Measurements from ENCODE around the gene OTUB1.

OTUB1 gene

DNA sequence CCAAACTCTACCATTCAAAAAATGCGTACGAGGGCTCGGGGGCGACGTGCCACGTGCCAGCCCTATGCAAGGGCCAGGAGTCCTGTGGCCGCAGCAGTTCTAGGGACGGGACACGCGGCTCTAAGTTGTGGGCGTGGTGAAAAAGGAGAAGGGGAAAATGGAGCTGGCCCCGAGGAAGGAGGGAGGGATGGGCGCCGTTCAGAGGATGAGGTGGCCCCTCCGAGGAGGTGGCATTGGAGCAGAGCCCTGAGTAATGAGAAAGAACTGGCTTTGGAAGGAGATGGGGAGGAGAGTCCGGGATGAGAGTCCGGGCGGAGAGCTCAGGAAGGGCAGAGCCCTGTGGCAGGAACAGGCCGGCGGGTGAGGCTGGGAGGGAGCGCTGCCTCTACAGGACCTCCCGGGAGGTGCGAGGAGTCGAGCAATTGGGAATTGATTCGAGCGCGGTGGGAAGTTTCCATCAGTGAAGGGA is 21.0 kb downstream of the OTUB1 start:
- DNase-seq: no peak

DNA sequence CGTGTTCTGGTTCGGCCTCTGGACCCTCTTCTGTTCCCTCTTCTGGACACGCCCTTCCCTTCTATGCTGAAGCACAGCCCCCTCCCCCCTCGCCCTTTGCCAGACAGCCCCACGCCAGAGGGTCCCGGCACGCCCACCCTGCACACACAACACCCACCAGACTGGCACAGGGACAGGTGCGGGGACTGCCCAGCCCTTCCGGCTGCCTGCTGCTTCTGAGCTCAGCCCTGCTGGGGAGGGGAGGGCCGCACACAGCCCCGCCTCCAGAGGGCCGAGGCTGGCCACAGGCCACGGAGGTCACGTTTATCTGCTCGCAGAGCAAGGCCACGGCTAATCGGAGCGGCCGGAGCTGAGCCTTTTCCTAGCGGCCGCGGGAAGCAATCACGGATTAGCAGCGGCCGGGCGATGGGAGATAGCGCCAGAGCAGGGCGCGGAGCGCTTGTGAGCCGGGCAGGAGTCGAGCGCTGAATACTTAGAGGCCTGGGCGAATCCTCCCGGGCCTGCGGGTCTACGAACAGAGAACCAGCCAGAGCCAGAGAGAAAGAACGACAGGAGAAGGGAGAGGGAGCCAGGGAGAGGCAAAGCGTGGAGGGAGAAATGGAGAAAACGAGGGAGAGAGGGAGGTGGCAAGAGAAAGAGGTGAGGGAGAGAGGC is 21.5 kb downstream of the OTUB1 start:
- peak; percentile 89 for DNase-seq

DNA sequence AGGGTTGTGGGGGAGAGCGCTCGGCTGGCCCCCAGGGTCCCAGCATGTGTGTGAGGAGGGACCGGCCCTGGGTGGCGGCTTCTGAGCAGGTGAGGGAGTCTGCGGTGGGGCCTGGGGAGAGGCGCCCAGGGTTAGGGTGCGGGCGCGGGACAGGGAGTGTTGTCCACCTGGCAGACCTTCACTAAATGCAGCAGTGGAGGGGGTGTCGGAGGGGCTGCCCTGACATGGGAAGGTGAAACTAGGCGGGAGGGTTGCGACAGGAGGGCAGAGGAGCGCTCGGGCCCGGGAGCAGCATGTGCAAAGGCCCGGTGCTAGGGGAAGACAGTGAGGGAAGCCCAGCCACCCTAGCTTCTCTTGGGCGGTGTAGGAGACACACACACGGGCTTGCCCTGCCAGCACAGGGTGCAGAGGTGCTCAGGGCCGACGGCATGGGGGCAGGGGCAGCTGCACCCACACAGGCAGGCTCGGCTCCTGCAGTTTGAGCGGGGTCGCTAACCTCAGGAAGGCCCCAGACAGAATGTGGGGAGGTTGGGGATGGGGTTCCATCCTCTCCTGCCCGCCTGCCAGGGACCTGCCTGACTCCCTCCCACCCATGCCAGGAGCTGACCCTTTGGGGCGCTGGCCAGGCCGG is 22.2 kb downstream of the OTUB1 start:
- no peak for DNase-seq

DNA sequence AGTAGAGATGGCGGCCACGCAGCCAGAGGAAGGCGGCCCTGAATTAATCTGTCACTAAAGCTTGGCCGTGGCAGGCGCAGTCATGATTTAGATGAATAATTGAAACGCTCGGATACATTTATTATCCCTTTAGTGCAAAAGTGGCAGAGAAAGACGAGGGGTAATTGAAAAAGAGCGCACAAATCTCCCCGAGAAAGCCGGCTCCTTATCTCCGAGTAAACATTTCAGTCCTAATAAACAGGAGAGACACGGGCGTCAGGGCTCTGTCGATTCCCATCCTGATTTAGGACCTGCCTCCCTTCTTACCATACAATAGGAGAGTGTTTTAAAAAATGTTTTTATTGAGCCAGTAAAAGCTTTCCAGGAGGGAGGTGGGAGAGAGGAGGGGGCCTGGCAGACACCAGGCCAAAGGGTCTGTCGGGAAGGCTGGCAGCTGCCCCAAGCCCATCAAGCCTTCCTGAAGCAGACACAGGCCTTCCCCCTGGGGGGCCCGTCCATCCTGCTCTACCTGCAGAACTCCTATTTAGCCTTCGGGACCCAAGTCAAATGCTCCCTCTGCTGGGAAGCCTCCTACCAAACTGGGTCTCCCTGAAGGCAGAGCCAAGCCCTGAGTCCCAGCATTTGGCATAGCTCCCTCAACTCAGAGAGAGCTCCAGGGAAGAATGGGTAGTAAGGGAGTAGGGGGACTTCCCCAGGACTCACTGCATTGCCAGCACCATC is 22.8 kb downstream of the OTUB1 start:
- no peak for DNase-seq

DNA sequence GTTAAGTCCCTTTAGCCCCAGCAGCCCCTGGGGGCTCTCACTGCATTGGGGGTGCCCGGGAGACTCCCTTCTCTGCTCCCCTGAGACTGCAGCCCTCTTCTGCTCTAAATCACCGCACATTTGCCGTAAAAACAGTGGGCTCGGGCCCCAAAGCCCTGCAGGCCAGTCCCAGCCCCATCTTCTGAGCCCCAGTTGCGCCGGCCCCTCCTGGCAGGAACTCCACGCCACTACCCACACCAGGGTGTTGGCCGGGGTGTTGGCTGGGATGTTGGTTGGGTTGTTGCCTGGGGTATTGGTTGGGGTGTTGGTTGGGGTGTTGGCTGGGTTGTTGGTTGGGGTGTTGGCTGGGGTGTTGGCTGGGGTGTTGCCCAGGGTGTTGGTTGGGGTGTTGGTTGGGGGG is 23.5 kb downstream of the OTUB1 start:
- DNase-seq: no peak

DNA sequence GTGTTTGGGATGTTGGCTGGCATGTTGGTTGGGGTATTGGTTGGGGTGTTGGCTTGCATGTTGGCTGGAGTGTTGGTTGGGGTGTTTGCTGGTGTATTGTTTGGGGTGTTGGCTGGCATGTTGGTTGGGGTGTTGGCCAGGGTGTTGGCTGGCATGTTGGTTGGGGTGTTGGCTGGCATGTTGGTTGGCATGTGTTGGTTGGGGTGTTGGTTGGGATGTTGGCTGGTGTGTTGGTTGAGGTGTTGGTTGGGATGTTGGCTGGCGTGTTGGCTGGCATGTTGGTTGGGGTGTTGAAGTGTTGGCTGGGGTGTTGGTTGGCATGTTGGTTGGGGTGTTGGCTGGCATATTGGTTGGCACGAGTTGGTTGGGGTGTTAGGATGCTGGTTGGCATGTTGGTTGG is 24.5 kb downstream of the OTUB1 start:
- DNase-seq: no peak

DNA sequence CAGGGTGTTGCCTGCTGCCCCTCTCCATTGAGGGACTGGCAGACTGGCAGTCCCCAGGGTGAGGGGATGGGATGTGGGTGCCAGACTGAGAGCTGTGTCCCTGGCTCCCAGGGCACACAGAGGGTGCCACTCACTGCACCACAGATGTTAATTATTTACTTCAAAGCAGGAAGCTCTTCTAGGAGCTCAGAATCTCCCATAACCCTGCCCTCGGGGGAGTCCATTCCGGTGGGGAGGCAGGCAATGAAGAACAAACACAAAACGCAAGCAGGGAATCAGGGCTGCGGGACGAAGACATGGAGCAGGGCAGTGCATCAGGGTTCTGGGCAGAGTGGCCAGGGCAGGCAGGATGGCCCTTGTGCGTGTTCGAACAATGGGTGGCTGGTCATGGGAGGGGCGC is 25.1 kb downstream of the OTUB1 start:
- no peak for DNase-seq

DNA sequence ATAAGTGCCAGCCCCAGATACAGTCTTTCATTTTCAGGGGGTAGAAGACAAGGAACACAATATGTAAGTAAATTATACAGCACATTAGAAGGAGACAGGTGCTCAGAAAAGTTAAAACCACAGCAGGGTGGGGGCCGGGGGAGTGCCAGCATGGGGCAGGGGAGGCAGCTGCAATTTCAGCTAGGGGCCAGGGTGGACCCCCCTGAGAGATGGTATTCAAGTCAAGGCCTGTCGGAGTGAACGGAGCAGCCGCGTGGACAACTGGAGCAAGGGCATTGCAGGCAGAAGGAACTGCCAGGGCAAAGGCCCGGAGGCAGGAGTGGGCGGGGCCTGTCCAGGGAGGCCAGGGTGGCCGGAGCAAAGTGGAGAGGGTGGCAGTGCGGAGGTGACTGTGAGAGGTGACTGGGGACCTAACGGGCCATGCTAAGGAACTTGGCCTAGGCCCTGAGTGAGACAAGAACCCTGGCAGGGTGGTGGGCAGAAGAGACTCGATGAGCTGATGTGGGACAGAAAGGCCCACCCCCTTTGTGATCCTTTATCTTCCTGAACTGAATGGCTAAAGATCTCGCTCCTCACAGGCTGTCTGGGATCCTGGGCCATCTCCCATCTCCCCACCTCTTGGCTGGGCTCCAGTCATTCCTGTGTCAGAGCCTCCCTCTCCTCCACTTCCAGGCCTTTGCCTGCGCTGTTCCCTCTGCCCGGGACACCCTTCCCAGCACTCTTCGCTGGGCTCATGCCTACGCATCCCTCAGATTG is 27.1 kb downstream of the OTUB1 start:
- no peak for DNase-seq

DNA sequence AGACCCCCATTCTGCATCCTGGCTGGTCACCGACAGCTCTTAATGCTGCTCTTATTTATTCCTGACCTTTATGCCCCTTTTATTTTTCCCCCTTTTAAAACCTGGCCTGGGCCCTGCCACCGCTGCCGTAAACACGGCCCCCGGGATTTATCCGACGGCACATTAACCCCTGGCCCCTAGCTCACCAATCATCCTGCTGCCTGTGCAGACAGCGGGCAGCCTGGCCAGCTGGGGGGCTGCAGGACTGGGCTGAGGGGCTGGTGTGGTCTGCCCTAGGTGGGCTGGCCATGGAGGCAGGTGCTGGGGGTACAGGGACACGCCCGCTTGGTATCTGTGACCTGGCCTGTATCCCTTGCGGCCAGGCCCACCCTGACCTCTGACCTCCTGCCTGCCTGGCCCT is 28.1 kb downstream of the OTUB1 start:
- DNase-seq: no peak

DNA sequence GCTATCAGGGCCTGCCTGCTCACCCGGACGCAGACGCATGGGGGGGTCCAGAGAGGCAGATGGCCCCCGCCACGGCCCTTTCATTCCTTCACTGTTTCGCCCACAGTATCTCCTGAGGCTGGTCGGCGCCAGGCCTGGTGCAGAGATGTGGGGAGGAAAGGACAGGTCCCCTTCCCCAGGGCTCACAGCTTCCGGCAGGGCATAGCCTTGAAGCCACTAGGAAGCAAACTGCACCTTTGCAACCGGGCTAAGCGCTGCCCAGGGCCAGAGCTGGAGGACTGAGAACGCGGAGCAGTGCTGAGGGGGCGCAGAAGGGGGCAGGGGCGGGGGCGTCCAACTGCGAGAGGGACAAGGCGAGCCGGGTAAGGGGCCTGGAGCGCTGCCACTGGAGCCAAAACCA is 29.3 kb downstream of the OTUB1 start:
- no peak for DNase-seq

DNA sequence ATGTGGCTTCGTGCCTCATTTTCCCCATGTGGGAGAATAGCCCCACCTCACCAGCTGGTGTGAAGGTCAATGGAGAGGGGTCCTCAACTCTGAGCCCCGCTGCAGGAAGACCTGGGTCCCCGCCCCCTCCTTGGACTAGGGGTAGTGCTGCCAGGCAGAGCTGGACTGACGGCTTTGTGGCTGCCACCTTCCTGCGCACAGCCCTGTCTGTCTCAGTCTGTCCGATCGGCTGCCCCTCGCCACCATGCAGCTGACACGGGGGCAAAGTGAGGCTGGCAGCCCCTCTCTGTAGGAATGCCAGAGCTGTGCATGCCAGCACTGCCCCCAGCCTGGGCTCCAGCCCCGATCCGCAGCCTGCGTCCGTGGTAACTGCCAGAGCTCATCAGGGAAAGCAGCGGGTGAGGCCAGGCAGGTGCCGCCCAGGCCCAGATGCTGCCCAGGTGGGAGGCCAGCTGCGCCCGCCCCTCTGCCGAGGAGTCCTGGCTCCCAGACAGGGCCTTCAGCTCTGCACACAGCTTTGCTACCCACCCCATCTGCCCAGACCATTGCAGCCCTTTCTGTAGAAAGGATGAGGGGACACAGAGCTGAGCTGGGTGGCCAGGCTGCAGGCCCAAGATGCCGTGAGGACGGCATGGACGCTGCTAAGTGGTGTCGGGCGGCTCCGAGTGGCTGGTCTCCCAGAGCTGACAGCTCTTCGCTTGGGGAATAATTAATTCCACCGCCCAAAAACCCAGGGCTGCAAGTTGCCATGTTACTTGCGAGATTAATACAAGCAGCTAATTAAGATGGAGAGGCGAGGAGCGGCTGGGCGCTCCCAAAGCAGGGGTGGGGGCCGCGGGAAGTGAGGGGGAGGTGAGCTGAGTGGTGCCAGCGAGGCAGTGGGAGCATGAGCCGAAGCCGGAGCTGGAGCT is 30.0 kb downstream of the OTUB1 start:
- DNase-seq: no peak

DNA sequence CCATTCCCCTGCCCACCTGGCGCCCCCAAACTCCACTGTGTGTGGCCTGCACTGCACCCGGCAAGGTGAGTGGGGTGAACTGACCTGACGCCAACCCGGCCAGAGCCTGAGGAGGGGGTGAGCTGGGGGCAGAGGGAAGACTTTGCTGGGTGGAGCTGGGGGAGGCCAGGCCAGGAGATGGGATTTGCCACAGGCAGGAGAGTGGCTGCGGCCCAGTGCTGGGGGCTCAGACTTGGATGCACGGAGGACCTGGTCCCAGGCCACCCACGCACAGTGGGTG is 31.6 kb downstream of the OTUB1 start:
- no peak for DNase-seq

DNA sequence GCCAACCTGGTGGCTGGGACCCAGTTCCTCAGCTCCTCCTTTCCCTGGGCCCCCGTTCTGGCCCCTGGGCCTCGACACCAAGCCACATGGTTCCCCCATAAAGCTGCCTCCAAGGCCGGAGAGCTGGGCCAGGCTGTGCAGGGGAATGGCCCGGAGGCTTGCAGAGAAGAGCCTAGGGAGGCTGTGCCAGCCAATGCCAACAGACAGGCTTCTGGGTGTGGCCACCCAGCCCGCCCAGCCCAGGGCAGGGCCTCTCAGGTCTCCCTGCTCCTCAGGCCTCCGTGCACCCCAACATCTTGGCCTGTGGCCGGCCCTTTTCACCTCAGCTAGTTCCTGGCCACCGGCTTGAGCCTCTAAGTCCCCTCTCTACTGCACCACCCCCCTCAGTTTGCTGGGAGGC is 32.1 kb downstream of the OTUB1 start:
- no peak for DNase-seq

DNA sequence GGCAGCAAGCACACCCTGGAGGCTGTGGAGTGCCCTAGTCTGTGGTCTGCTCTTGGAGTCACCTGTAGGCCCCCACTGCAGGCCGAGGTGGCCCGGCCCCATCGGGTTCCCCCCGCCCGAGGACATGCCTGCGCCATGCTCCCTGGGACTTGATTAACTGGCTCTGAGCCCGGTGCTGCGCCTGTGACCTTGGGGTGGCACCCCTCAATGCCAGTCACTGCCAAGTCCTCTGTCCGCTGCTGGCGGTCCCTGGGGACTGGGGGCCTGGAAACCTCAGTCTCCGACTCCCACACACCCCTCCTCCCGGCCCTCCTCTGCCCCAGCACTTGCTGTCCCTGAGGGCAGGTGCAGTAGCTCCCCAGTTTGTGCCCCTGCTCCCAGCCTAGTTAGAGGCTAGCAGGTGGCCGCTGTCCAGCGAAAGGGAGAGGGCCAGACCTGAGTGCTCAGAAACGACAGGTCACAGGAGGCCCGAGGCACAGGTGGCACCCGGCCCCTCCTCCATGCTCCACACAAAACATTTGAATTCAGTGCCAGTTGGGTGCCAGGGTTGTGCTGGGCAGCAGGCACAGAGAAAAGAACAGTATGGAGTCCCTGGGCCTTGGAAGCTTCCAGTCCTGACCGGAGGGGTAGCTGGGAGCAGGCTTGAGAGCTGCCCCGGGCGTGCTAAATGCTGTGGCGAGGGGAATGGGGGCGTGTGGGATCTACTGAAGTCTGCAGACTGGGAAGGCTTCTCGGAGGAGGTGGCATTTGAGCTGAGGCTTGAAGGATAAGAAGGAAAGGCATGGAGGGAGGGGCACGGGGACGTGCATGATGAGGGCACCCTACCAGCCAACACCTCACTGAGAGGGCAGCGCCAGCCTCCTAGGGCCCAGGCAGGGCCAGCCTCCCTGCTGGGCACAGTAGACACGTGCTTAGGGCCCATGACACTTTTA is 33.1 kb downstream of the OTUB1 start:
- DNase-seq: no peak

DNA sequence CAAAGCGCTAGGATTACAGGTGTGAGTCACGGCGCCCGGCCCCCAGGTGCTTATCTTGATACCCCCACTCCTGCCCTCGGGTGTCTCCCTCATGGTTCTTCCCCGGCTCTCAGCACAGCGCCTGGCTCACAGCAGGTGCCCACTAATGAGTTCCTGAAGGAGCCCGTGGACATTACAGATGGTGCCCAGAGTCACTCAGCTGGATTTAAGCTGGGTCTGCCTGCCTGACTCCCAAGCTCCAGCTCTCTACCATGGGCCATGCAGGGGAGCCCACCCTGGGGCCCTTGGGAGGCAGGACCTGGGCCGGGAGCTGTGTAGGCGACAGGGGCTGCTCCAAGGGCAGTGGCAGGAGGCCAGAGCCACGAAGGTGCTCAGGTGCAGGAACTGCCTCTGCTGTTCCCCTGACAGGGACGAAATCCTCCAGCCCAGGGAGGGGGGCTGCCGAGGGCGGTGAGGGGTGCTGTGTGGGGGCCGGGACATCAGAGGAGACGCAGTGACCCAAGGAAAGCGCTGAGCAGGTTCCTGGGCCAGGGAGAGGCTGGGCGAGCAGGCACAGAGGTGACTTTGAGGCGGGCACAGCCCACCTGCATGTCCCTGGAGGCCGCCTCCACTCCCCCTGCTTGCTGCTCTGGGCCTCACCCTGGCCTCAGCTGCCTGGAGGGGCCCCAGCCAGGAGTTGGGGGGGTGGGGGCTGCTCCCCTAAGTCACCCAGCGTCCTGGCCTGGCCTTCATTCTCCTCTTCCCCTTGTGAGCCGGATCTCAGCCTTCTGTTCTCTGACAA is 34.9 kb downstream of the OTUB1 start:
- no peak for DNase-seq

DNA sequence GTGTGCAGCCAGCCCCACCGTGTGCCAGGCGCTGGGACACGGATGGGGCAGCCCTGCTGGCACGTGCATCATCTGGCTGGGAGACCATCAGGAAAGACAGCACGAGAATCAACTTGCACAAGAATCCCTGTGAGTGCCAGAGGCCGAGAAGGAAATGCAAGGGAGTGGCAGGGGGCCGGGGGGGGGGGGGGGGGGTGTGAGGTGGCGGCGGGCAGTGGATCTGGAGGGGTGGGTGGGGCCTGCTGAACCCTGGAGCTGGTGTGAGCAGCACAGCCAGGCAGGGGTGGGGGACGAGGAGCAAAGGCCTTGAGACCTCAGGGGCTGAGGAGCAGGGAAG is 35.5 kb downstream of the OTUB1 start:
- no peak for DNase-seq

DNA sequence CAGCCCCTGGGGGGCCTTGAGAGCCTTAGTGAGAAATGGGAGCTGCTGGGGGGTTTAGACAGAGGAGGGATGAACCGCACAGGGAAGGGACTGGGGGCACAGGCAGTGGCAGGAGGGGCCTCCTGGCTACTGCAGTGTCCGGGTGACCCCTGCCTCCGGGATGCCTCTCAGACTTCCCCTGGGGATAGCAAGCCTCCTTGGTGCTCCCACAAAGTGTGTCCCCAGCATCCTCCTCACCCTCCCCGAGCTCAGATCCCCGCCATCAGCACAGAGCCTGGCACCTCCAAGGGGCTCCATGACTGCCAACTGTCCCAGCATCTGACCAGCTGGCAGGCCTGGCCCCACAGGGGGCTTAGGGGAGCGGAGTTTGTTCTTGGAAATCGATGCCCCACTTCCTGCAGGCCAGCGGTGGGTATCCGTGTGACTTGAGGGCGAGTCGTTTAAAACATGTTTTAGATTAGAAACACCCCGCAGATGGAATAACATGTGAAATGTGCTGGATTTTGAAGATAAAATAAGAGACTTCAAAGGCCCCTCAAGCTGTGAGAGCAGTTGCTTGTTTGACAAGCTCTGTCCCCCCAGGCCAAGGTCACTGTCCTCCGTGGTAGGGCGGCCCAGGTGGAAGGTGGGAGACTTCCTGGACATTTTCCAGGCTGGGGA is 36.0 kb downstream of the OTUB1 start:
- no peak for DNase-seq

DNA sequence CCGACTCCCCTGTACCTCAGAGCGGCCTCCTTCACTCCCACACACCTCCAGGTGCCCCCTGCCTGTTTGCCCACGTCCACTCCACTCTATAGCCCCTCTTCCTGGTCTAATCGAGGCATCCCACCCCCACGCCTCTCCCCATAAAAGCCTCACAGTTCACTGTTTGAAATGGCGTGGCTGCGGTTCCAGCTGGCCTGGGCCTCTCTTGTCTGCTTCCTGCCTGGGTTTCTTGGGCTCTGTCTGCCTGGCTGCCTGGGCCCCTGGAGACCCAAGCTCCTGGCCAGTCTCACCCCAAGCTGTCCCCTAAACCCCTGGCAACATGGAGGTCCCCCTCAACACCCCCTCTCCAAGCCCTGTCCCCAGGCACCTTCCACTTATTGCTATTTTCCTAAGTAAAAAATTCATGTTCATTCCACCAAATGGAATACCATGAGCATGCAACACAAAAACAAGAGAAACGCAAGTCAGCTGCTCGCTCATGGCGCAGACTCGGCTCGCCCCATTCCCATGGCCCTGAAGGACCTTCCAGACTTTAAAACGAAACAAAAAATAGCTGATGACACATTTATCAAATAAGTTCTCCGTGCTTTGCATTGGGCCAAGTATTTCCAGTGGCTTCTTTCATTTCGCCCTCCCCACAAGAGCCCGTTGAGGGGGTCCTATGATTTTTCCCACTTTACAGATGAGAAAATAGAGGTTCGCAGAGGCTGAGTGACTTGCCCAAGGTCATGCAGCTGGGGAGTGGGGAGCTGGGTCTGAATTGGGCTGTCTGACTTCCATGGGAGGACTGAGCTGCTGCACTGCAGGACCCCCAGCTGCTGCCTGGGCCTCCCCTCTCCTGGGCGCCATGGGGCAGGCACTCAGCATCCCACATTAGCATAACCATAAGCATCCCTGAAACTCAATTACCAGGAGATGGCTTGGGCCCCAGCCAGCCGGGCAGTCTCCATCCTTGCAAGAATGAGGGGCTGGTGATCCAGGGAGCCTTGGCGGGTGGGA is 37.8 kb downstream of the OTUB1 start:
- DNase-seq: no peak

DNA sequence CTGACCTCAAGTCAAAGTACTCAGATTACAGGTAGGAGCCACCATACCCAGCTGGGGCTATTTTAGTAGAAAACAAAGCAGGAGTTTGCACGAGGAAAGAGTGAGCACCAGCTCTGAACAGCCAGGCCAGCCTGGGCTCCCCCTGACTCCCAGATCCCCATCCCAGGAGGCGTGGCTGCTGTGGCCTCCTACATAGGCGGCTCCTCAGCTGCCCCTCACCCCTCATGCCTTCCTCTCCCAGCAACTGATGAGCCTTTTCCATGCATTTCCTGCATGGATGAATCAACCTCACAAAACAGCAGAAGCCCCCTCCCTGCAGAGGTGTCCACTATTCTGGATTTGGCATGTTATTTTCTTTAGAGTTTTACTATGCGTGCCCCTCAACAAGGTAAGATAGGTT is 39.0 kb downstream of the OTUB1 start:
- DNase-seq: no peak

Measured in hematopoietic multipotent progenitor cell treated with erythropoietin and hydrocortisone succinate and interleukin-3 and kit ligand, for 6 days (in vitro differentiated cells).